ENCODE results near the gene CACYBP.

CACYBP gene

DNA sequence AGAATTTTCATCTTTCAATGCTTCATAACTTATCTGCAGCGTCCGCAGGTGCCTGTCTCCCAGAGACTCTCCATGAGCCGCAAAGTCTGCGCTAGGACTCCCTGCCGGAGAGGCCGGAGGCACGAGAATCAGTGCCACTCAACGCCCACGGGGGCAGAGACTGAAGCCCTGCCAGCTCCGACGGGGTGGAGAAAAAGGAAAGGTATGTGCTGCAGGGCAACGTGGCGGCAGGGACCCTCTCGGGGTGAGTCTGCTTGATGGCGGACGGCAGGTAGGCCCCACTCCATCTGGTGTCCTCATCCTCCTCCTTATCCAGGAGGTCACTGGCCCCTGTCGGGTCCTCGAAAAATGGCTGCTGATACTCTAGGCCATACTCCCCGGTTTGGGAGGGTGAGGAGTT lies 45.4 kb downstream of the CACYBP start:
- Histone ChIP-seq H3K79me1 (replicated peaks; ENCODE audit: low read length, poor library complexity, severe bottlenecking) (no peaks in the 10 kb centered on the region), H3K4me3 (ENCODE audit: insufficient read depth in 1 of 2, low read depth in 1 of 2, low read length in 2 of 2) (no peak overlapping the region), H3K9ac (ENCODE audit: low read length) (no peak overlapping the region), H3K18ac (ENCODE audit: low read depth in 1 of 2, low read length in 2 of 2) (no peak overlapping the region), H2BK12ac (ENCODE audit: low read length in 2 of 2) (no peak overlapping the region), H3K27ac (ENCODE audit: low read length, poor library complexity, severe bottlenecking) (no peak overlapping the region), H3K9me3 (ENCODE audit: control insufficient read depth, low read length) (no peaks in the 10 kb centered on the region), H3K27me3 (ENCODE audit: control insufficient read depth in 1 of 2, insufficient read depth in 1 of 2, low read length in 2 of 2) (peaks cover under 1 to 14% of the 10 kb centered on the region in 2 experiments), H4K91ac (ENCODE audit: low read length) (no peak overlapping the region), H3K14ac (ENCODE audit: low read length in 2 of 2) (no peak overlapping the region), H2BK15ac (ENCODE audit: low read depth, poor library complexity, severe bottlenecking) (no peak overlapping the region), H4K8ac (ENCODE audit: low read length) (no peak overlapping the region), H2AFZ (ENCODE audit: low read depth, low read length) (no peak overlapping the region), H2AK5ac (ENCODE audit: low read length, severe bottlenecking) (no peak overlapping the region), H3K4ac (ENCODE audit: low read depth in 1 of 2, low read length in 2 of 2) (no peak overlapping the region), H3K4me2 (ENCODE audit: low read length, poor library complexity, severe bottlenecking) (no peak overlapping the region), H2BK120ac (ENCODE audit: low read depth, low read length) (no peak overlapping the region), H3K23ac (ENCODE audit: low read length in 2 of 2) (no peak overlapping the region), H3K36me3 (ENCODE audit: control insufficient read depth in 1 of 2, insufficient read depth in 2 of 2, low read depth in 1 of 2, low read length in 2 of 2) (no peaks in the 10 kb centered on the region), H3K4me1 (ENCODE audit: control insufficient read depth, insufficient read depth, low read depth, low read length) (peaks cover 4% of the 10 kb centered on the region), H2BK5ac (ENCODE audit: low read depth, low read length, poor library complexity, severe bottlenecking) (no peak overlapping the region)
- 90% methylated on average over 14 of the region's 19 CpGs for WGBS
- no peak for DNase-seq

DNA sequence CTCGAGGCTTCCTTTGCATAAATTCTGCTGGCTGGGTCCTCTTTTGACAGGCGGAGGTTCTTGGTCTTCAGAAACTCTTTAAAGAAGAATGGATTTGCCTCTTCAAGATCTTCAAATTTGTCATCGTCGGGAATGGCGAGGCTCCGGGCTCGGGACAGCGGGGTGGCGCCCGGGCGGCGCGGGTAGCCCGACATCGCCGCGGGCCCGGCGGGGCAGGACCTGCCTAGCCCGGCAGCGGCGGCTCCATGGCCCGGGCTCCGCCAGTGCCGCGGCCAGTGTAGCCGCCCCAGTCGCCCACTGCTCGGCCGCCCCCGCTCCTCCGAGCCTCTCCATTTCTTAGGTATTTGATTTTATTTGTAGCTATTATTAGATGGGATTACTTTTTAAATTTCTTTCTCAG lies 45.8 kb downstream of the CACYBP start:
- Histone ChIP-seq H4K91ac (ENCODE audit: low read length) (no peak overlapping the region), H3K4ac (ENCODE audit: low read depth in 1 of 2, low read length in 2 of 2) (no peak overlapping the region), H4K8ac (ENCODE audit: low read length) (no peak overlapping the region), H2BK120ac (ENCODE audit: low read depth, low read length) (no peak overlapping the region), H3K79me1 (replicated peaks; ENCODE audit: low read length, poor library complexity, severe bottlenecking) (no peaks in the 10 kb centered on the region), H3K4me3 (ENCODE audit: insufficient read depth in 1 of 2, low read depth in 1 of 2, low read length in 2 of 2) (no peak overlapping the region), H3K18ac (ENCODE audit: low read depth in 1 of 2, low read length in 2 of 2) (no peak overlapping the region), H2BK15ac (ENCODE audit: low read depth, poor library complexity, severe bottlenecking) (no peak overlapping the region), H2AK5ac (ENCODE audit: low read length, severe bottlenecking) (no peak overlapping the region), H3K9ac (ENCODE audit: low read length) (no peak overlapping the region), H3K27ac (ENCODE audit: low read length, poor library complexity, severe bottlenecking) (no peak overlapping the region), H3K9me3 (ENCODE audit: control insufficient read depth, low read length) (no peaks in the 10 kb centered on the region), H3K14ac (ENCODE audit: low read length in 2 of 2) (no peak overlapping the region), H3K27me3 (ENCODE audit: control insufficient read depth in 1 of 2, insufficient read depth in 1 of 2, low read length in 2 of 2) (peaks cover 0 to 14% of the 10 kb centered on the region in 2 experiments), H3K36me3 (ENCODE audit: control insufficient read depth in 1 of 2, insufficient read depth in 2 of 2, low read depth in 1 of 2, low read length in 2 of 2) (no peaks in the 10 kb centered on the region), H3K4me2 (ENCODE audit: low read length, poor library complexity, severe bottlenecking) (no peak overlapping the region), H3K4me1 (ENCODE audit: control insufficient read depth, insufficient read depth, low read depth, low read length) (peaks cover 4% of the 10 kb centered on the region), H3K23ac (ENCODE audit: low read length in 2 of 2) (no peak overlapping the region), H2AFZ (ENCODE audit: low read depth, low read length) (no peak overlapping the region), H2BK5ac (ENCODE audit: low read depth, low read length, poor library complexity, severe bottlenecking) (no peak overlapping the region), H2BK12ac (ENCODE audit: low read length in 2 of 2) (no peak overlapping the region)
- WGBS, result 95% methylated on average over 18 of the region's 32 CpGs
- no peak for DNase-seq

DNA sequence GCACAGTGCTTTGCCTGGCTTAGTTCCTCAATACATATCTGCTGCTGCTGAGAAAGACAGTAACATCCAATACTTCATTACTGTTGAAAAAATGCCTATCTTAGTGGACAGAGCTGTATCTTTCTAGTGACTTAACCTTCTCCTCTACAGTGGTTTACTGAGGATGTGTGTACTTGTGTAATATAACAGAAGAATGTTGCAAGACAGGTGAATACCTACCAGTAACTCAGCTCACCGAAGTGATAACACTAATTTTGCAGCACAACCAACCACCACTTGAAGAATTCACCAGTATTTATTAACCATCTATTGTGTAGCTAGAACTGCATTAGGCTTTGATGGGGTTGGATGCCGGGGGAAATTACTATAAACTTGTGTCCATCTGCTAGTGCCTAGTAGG lies 51.2 kb downstream of the CACYBP start:
- Histone ChIP-seq H4K8ac (ENCODE audit: low read length) (no peak overlapping the region), H3K18ac (ENCODE audit: low read depth in 1 of 2, low read length in 2 of 2) (no peak overlapping the region), H3K79me1 (replicated peaks; ENCODE audit: low read length, poor library complexity, severe bottlenecking) (no peaks in the 10 kb centered on the region), H2AFZ (ENCODE audit: low read depth, low read length) (no peak overlapping the region), H3K4ac (ENCODE audit: low read depth in 1 of 2, low read length in 2 of 2) (no peak overlapping the region), H3K14ac (ENCODE audit: low read length in 2 of 2) (no peak overlapping the region), H3K36me3 (ENCODE audit: control insufficient read depth in 1 of 2, insufficient read depth in 2 of 2, low read depth in 1 of 2, low read length in 2 of 2) (no peaks in the 10 kb centered on the region), H2BK12ac (ENCODE audit: low read length in 2 of 2) (no peak overlapping the region), H2AK5ac (ENCODE audit: low read length, severe bottlenecking) (no peak overlapping the region), H3K27me3 (ENCODE audit: control insufficient read depth in 1 of 2, insufficient read depth in 1 of 2, low read length in 2 of 2) (peaks cover 0 to 12% of the 10 kb centered on the region in 2 experiments), H3K4me3 (ENCODE audit: insufficient read depth in 1 of 2, low read depth in 1 of 2, low read length in 2 of 2) (no peak overlapping the region), H2BK120ac (ENCODE audit: low read depth, low read length) (no peak overlapping the region), H3K9me3 (ENCODE audit: control insufficient read depth, low read length) (no peaks in the 10 kb centered on the region), H3K23ac (ENCODE audit: low read length in 2 of 2) (no peak overlapping the region), H2BK15ac (ENCODE audit: low read depth, poor library complexity, severe bottlenecking) (no peak overlapping the region), H3K4me2 (ENCODE audit: low read length, poor library complexity, severe bottlenecking) (no peak overlapping the region), H2BK5ac (ENCODE audit: low read depth, low read length, poor library complexity, severe bottlenecking) (no peak overlapping the region), H3K9ac (ENCODE audit: low read length) (no peak overlapping the region), H3K27ac (ENCODE audit: low read length, poor library complexity, severe bottlenecking) (no peak overlapping the region), H4K91ac (ENCODE audit: low read length) (no peak overlapping the region), H3K4me1 (ENCODE audit: control insufficient read depth, insufficient read depth, low read depth, low read length) (no peaks in the 10 kb centered on the region)
- no peak for DNase-seq
- 87% methylated on average over 1 of the region's 2 CpGs for WGBS

DNA sequence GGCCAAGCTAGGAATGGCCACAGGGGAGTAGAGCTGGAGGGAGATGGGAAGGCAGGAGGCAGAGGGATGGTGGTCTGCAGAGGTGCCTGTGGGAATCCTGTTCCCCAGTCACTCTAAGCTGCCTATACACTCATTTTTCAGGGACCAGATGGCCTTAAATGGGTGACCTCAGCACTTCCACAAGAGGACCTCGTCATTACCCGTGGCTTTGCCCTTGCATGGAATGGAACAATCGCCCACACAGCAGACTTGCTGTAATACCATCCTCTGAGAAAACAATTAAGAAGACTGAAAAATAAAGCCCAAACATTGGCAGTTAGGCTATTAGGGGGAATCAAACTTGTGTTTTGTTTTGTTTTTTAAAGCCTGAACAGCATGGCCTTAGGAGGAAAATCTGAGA lies 55.0 kb downstream of the CACYBP start:
- no peak overlapping the region for H2BK5ac ChIP-seq (ENCODE audit: low read depth, low read length, poor library complexity, severe bottlenecking)
- no peak overlapping the region for H2AFZ ChIP-seq (ENCODE audit: low read depth, low read length)
- no peak overlapping the region for H3K18ac ChIP-seq (ENCODE audit: low read depth in 1 of 2, low read length in 2 of 2)
- peaks cover 0 to 8% of the 10 kb centered on the region in 2 experiments for H3K27me3 ChIP-seq (ENCODE audit: control insufficient read depth in 1 of 2, insufficient read depth in 1 of 2, low read length in 2 of 2)
- H3K4ac ChIP-seq (ENCODE audit: low read depth in 1 of 2, low read length in 2 of 2), result no peak overlapping the region
- no peaks in the 10 kb centered on the region for H3K36me3 ChIP-seq (ENCODE audit: control insufficient read depth in 1 of 2, insufficient read depth in 2 of 2, low read depth in 1 of 2, low read length in 2 of 2)
- H3K23ac ChIP-seq (ENCODE audit: low read length in 2 of 2), result peak overlapping the region in 1 of 2 experiments; percentile 92
- H3K14ac ChIP-seq (ENCODE audit: low read length in 2 of 2), result no peak overlapping the region
- H2BK120ac ChIP-seq (ENCODE audit: low read depth, low read length), result no peak overlapping the region
- 69% methylated on average over 3 of the region's 3 CpGs for WGBS
- no peak overlapping the region for H3K4me2 ChIP-seq (ENCODE audit: low read length, poor library complexity, severe bottlenecking)
- H4K8ac ChIP-seq (ENCODE audit: low read length), result no peak overlapping the region
- H3K9ac ChIP-seq (ENCODE audit: low read length), result no peak overlapping the region
- H2AK5ac ChIP-seq (ENCODE audit: low read length, severe bottlenecking), result no peak overlapping the region
- H2BK15ac ChIP-seq (ENCODE audit: low read depth, poor library complexity, severe bottlenecking), result no peak overlapping the region
- no peak overlapping the region for H3K4me3 ChIP-seq (ENCODE audit: insufficient read depth in 1 of 2, low read depth in 1 of 2, low read length in 2 of 2)
- H4K91ac ChIP-seq (ENCODE audit: low read length), result no peak overlapping the region
- DNase-seq, result no peak
- no peak overlapping the region for H3K27ac ChIP-seq (ENCODE audit: low read length, poor library complexity, severe bottlenecking)
- H3K9me3 ChIP-seq (ENCODE audit: control insufficient read depth, low read length), result no peaks in the 10 kb centered on the region
- no peak overlapping the region for H2BK12ac ChIP-seq (ENCODE audit: low read length in 2 of 2)
- H3K79me1 ChIP-seq (replicated peaks; ENCODE audit: low read length, poor library complexity, severe bottlenecking), result no peaks in the 10 kb centered on the region
- H3K4me1 ChIP-seq (ENCODE audit: control insufficient read depth, insufficient read depth, low read depth, low read length), result no peaks in the 10 kb centered on the region

All from mesenchymal stem cell (in vitro differentiated cells and primary cell).